HUES48 (cell line): ENCODE results near the gene KRTAP5-1.
"Not testable (repeated sequence)": the region's sequence is repeated elsewhere in the genome, so short reads cannot be mapped to it uniquely, and the experiment has no call there.

ENCODE experiments used
- H3K27ac ChIP-seq: one replicate; pipeline ENCODE4 v1.7.0; 2013; ENCODE audit warnings: low read depth, low read length, inconsistent platforms
- H3K27me3 ChIP-seq: 2 replicates; pipeline ENCODE4 v1.6.1; 2013; ENCODE audit warnings: mild to moderate bottlenecking, low read length; ENCODE audit not compliant: control insufficient read depth, insufficient read depth
- H3K36me3 ChIP-seq: 2 replicates; pipeline ENCODE4 v1.6.1; 2013; ENCODE audit warnings: low read length; ENCODE audit not compliant: control insufficient read depth, insufficient read depth
- H3K4me1 ChIP-seq: 2 replicates; pipeline ENCODE4 v1.6.1; 2013; ENCODE audit warnings: mild to moderate bottlenecking, low read length; ENCODE audit not compliant: control insufficient read depth, insufficient read depth
- H3K4me3 ChIP-seq: 2 replicates; pipeline ENCODE4 v1.5.1; 2013; ENCODE audit warnings: mild to moderate bottlenecking, low read depth, low read length
- H3K9ac ChIP-seq: 2 replicates; pipeline ENCODE4 v1.6.1; 2013; ENCODE audit warnings: mild to moderate bottlenecking, low read depth, low read length, moderate library complexity
- H3K9me3 ChIP-seq: 2 replicates; pipeline ENCODE4 v1.6.1; 2013; ENCODE audit warnings: low read length; ENCODE audit not compliant: control insufficient read depth, insufficient read depth

KRTAP5-1 gene

GRCh38 chr11:1600626-1601025 is 15.5 kb upstream of the KRTAP5-1 start:
- Histone ChIP-seq H3K27me3 (peaks cover 4% of the 10 kb centered on the region; the same call in 1 of the 2 replicates), H3K36me3 (no peaks in the 10 kb centered on the region), H3K4me3 (no peak overlapping the region), H3K27ac (no peak overlapping the region), H3K4me1 (peaks cover 13% of the 10 kb centered on the region), H3K9me3 (0 out of 2 replicates have a peak, but pooled peaks cover 3% of the 10 kb centered on the region), H3K9ac (no peak overlapping the region)

- Histone ChIP-seq H3K9me3 (0 out of 2 replicates have a peak, but pooled peaks cover 3% of the 10 kb centered on the region), H3K27ac (no peak overlapping the region), H3K27me3 (peaks cover 4% of the 10 kb centered on the region; the same call in 1 of the 2 replicates), H3K9ac (no peak overlapping the region), H3K36me3 (no peaks in the 10 kb centered on the region), H3K4me3 (no peak overlapping the region), H3K4me1 (peaks cover 13% of the 10 kb centered on the region)
Measured at GRCh38 chr11:1598816-1599215, 13.7 kb upstream of the KRTAP5-1 start.

GRCh38 chr11:1598406-1598805 is 13.3 kb upstream of the KRTAP5-1 start:
- H3K27ac ChIP-seq, H3K27me3 ChIP-seq, H3K9ac ChIP-seq, H3K9me3 ChIP-seq, H3K36me3 ChIP-seq, H3K4me3 ChIP-seq: not testable (repeated sequence)
- peaks cover 13% of the 10 kb centered on the region for H3K4me1 ChIP-seq

- H3K36me3 ChIP-seq = no peaks in the 10 kb centered on the region
- H3K27ac ChIP-seq = no peak within 1 kb of the TSS
- peaks cover 13% of the 10 kb centered on the region for H3K4me1 ChIP-seq
- 0 out of 2 replicates have a peak, but pooled peaks cover 3% of the 10 kb centered on the region for H3K9me3 ChIP-seq
- no peak within 1 kb of the TSS for H3K9ac ChIP-seq
- peaks cover 4% of the 10 kb centered on the region; the same call in 1 of the 2 replicates for H3K27me3 ChIP-seq
- H3K4me3 ChIP-seq = no peak within 1 kb of the TSS
Measured at GRCh38 chr11:1597994-1598380, 12.9 kb upstream of the KRTAP5-1 start, which contains the start of gene KRTAP5-2. KRTAP5-2 (minus strand) TSS chr11:1598294; CDS start chr11:1598250, 44 bp downstream.

GRCh38 chr11:1597331-1597993 is 12.4 kb upstream of the KRTAP5-1 start:
- 0 out of 2 replicates have a peak, but pooled peaks cover 3% of the 10 kb centered on the region for H3K9me3 ChIP-seq
- no peak overlapping the region for H3K9ac ChIP-seq
- no peaks in the 10 kb centered on the region for H3K36me3 ChIP-seq
- peaks cover 4% of the 10 kb centered on the region; the same call in 1 of the 2 replicates for H3K27me3 ChIP-seq
- no peak overlapping the region for H3K4me3 ChIP-seq
- H3K27ac ChIP-seq = no peak overlapping the region
- H3K4me1 ChIP-seq = peaks cover 13% of the 10 kb centered on the region

GRCh38 chr11:1596576-1597121 is 11.6 kb upstream of the KRTAP5-1 start:
- H3K27ac ChIP-seq, H3K9me3 ChIP-seq, H3K4me3 ChIP-seq, H3K36me3 ChIP-seq, H3K9ac ChIP-seq, H3K27me3 ChIP-seq: not testable (repeated sequence)
- peaks cover 13% of the 10 kb centered on the region for H3K4me1 ChIP-seq

GRCh38 chr11:1595994-1596575 is 11.0 kb upstream of the KRTAP5-1 start:
- H3K4me1 ChIP-seq = peaks cover 13% of the 10 kb centered on the region
- H3K27ac ChIP-seq, H3K4me3 ChIP-seq, H3K9ac ChIP-seq, H3K27me3 ChIP-seq, H3K9me3 ChIP-seq, H3K36me3 ChIP-seq: not testable (repeated sequence)

- peaks cover 13% of the 10 kb centered on the region for H3K4me1 ChIP-seq
- H3K9ac ChIP-seq = no peak overlapping the region
- H3K36me3 ChIP-seq = no peaks in the 10 kb centered on the region
- no peaks in the 10 kb centered on the region for H3K9me3 ChIP-seq
- H3K27ac ChIP-seq = no peak overlapping the region
- peaks cover 4% of the 10 kb centered on the region; the same call in 1 of the 2 replicates for H3K27me3 ChIP-seq
- H3K4me3 ChIP-seq = no peak overlapping the region
Measured at GRCh38 chr11:1592628-1593027, 7.5 kb upstream of the KRTAP5-1 start.

GRCh38 chr11:1589996-1590395 is 4.9 kb upstream of the KRTAP5-1 start:
- no peaks in the 10 kb centered on the region for H3K4me1 ChIP-seq
- H3K36me3 ChIP-seq = no peaks in the 10 kb centered on the region
- H3K9ac ChIP-seq = no peak overlapping the region
- no peaks in the 10 kb centered on the region for H3K9me3 ChIP-seq
- no peaks in the 10 kb centered on the region for H3K27me3 ChIP-seq
- no peak overlapping the region for H3K4me3 ChIP-seq
- no peak overlapping the region for H3K27ac ChIP-seq

GRCh38 chr11:1589191-1589963 is 4.3 kb upstream of the KRTAP5-1 start:
- H3K27ac ChIP-seq, H3K36me3 ChIP-seq, H3K9me3 ChIP-seq, H3K4me1 ChIP-seq, H3K27me3 ChIP-seq, H3K4me3 ChIP-seq, H3K9ac ChIP-seq: not testable (repeated sequence)
